Right kidney (tissue), 1 donor: ENCODE results near the gene PPP4R1.

Experiments used
- DNase-seq: peaks from one replicate; pipeline ENCODE4 v3.0.0-alpha.2; 2016

The PPP4R1 gene

GRCh38 chr18:9596843-9597526 is 17.4 kb downstream of the PPP4R1 start:
- DNase-seq: no peak

- no peak for DNase-seq
Measured at GRCh38 chr18:9596226-9596625, 18.1 kb downstream of the PPP4R1 start.

- no peak for DNase-seq
Measured at GRCh38 chr18:9594823-9595596, 19.3 kb downstream of the PPP4R1 start.

GRCh38 chr18:9587924-9588323 is 26.4 kb downstream of the PPP4R1 start:
- no peak for DNase-seq

GRCh38 chr18:9586814-9587213 is 27.5 kb downstream of the PPP4R1 start:
- DNase-seq: no peak

GRCh38 chr18:9581667-9582066 is 32.7 kb downstream of the PPP4R1 start:
- no peak for DNase-seq

GRCh38 chr18:9578306-9578705 is 36.1 kb downstream of the PPP4R1 start:
- no peak for DNase-seq

- no peak for DNase-seq
Measured at GRCh38 chr18:9577361-9577760, 37.0 kb downstream of the PPP4R1 start.

- DNase-seq: peak; percentile 36
Measured at GRCh38 chr18:9575558-9575957, 38.8 kb downstream of the PPP4R1 start.

GRCh38 chr18:9574473-9575115 is 39.8 kb downstream of the PPP4R1 start:
- DNase-seq: no peak

- DNase-seq: no peak
Measured at GRCh38 chr18:9571546-9571945, 42.8 kb downstream of the PPP4R1 start.

GRCh38 chr18:9570255-9570654 is 44.1 kb downstream of the PPP4R1 start:
- DNase-seq: no peak

GRCh38 chr18:9569178-9569577 is 45.2 kb downstream of the PPP4R1 start:
- no peak for DNase-seq

- no peak for DNase-seq
Measured at GRCh38 chr18:9568186-9568585, 46.2 kb downstream of the PPP4R1 start.

GRCh38 chr18:9565407-9565806 is 49.0 kb downstream of the PPP4R1 start:
- no peak for DNase-seq

- no peak for DNase-seq
Measured at GRCh38 chr18:9563331-9563730, 51.0 kb downstream of the PPP4R1 start.

- DNase-seq: no peak
Measured at GRCh38 chr18:9562584-9562983, 51.8 kb downstream of the PPP4R1 start.

GRCh38 chr18:9561759-9562158 is 52.6 kb downstream of the PPP4R1 start:
- DNase-seq: no peak

GRCh38 chr18:9559253-9559652 is 55.1 kb downstream of the PPP4R1 start:
- DNase-seq: no peak

- DNase-seq: no peak
Measured at GRCh38 chr18:9558387-9559064, 55.8 kb downstream of the PPP4R1 start.

- no peak for DNase-seq
Measured at GRCh38 chr18:9557250-9557943, 57.0 kb downstream of the PPP4R1 start.

- DNase-seq: no peak
Measured at GRCh38 chr18:9552616-9553015, 61.7 kb downstream of the PPP4R1 start.
